ENCODE measurements around the gene TMEM39A. TPM values are rescaled to one million over a fixed set of nuclear protein-coding genes. Genes with fewer than 3 reads are reported as not detected.

TMEM39A gene
- polyA plus RNA-seq, 1 of the 3 experiments (the other 2 are of a cell fraction), result 13.2 TPM

- no peak for TF ChIP-seq USF1 (IDR thresholded peaks at IDR 0.05; ENCODE audit: borderline replicate concordance, low read depth)
- TF ChIP-seq, protein P1, sequence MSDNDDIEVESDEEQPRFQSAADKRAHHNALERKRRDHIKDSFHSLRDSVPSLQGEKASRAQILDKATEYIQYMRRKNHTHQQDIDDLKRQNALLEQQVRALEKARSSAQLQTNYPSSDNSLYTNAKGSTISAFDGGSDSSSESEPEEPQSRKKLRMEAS (IDR thresholded peaks at IDR 0.05; ENCODE audit: low read depth), result no peak
- TF ChIP-seq, protein P2, sequence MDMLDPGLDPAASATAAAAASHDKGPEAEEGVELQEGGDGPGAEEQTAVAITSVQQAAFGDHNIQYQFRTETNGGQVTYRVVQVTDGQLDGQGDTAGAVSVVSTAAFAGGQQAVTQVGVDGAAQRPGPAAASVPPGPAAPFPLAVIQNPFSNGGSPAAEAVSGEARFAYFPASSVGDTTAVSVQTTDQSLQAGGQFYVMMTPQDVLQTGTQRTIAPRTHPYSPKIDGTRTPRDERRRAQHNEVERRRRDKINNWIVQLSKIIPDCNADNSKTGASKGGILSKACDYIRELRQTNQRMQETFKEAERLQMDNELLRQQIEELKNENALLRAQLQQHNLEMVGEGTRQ (IDR thresholded peaks at IDR 0.05; ENCODE audit: borderline replicate concordance, low read depth, low read length), result no peak
These were observed 58.1 kb downstream of the TMEM39A start (continued) for GRCh38 chr3:119405315-119405714.

DNA sequence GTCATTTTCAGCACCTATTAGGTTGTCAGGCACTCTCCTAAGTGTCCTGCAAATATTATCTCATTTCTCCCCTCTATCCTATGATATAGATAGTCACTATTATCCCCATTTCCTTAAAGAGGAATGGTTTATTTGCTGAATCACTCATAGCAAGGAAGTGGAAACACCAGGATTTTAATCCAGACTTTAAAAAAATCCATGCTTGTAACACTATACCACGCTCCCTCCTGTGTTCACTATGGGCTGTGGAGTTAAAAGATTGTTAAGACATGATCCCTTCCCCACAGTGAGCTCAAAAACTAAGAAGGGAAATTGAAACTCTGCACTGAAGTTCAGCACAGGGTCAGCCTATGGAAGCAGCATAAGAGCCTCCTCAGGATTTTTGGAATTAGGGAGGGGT lies 60.2 kb downstream of the TMEM39A start:
- TF ChIP-seq MEF2A (IDR thresholded peaks at IDR 0.05; ENCODE audit: borderline replicate concordance, low read depth), result no peak
- TF ChIP-seq, protein P2 (IDR thresholded peaks at IDR 0.05; ENCODE audit: borderline replicate concordance, low read depth, low read length), result no peak
- no peak for TF ChIP-seq EZH2phosphoT487 (IDR thresholded peaks at IDR 0.05; ENCODE audit: borderline replicate concordance, low read depth)
- TF ChIP-seq JUND (IDR thresholded peaks at IDR 0.05), result no peak
- TF ChIP-seq FOXM1 (IDR thresholded peaks at IDR 0.05; ENCODE audit: low read depth), result no peak
- TF ChIP-seq, protein P3, sequence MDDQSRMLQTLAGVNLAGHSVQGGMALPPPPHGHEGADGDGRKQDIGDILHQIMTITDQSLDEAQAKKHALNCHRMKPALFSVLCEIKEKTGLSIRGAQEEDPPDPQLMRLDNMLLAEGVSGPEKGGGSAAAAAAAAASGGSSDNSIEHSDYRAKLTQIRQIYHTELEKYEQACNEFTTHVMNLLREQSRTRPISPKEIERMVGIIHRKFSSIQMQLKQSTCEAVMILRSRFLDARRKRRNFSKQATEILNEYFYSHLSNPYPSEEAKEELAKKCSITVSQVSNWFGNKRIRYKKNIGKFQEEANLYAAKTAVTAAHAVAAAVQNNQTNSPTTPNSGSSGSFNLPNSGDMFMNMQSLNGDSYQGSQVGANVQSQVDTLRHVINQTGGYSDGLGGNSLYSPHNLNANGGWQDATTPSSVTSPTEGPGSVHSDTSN (IDR thresholded peaks at IDR 0.05), result no peak
- TF ChIP-seq USF1 (IDR thresholded peaks at IDR 0.05; ENCODE audit: borderline replicate concordance, low read depth), result no peak
- no peak for TF ChIP-seq SMC3 (IDR thresholded peaks at IDR 0.05; ENCODE audit: low read depth, low read length)
- no peak for TF ChIP-seq FOSL2 (IDR thresholded peaks at IDR 0.05; ENCODE audit: borderline replicate concordance, low read depth)
- TF ChIP-seq, protein P4, sequence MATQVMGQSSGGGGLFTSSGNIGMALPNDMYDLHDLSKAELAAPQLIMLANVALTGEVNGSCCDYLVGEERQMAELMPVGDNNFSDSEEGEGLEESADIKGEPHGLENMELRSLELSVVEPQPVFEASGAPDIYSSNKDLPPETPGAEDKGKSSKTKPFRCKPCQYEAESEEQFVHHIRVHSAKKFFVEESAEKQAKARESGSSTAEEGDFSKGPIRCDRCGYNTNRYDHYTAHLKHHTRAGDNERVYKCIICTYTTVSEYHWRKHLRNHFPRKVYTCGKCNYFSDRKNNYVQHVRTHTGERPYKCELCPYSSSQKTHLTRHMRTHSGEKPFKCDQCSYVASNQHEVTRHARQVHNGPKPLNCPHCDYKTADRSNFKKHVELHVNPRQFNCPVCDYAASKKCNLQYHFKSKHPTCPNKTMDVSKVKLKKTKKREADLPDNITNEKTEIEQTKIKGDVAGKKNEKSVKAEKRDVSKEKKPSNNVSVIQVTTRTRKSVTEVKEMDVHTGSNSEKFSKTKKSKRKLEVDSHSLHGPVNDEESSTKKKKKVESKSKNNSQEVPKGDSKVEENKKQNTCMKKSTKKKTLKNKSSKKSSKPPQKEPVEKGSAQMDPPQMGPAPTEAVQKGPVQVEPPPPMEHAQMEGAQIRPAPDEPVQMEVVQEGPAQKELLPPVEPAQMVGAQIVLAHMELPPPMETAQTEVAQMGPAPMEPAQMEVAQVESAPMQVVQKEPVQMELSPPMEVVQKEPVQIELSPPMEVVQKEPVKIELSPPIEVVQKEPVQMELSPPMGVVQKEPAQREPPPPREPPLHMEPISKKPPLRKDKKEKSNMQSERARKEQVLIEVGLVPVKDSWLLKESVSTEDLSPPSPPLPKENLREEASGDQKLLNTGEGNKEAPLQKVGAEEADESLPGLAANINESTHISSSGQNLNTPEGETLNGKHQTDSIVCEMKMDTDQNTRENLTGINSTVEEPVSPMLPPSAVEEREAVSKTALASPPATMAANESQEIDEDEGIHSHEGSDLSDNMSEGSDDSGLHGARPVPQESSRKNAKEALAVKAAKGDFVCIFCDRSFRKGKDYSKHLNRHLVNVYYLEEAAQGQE (IDR thresholded peaks at IDR 0.05; ENCODE audit: low read depth, low read length), result no peak
- no peak for TF ChIP-seq MXI1 (IDR thresholded peaks at IDR 0.05; ENCODE audit: low read depth, low read length)
- TF ChIP-seq FOXJ3 (CRISPR knock-in tag; IDR thresholded peaks at IDR 0.05), result no peak
- no peak for TF ChIP-seq RAD21 (IDR thresholded peaks at IDR 0.05; ENCODE audit: low read length)
- no peak for TF ChIP-seq TAF1 (IDR thresholded peaks at IDR 0.05; ENCODE audit: borderline replicate concordance, low read depth, low read length)
- no peak for TF ChIP-seq GATA2 (CRISPR knock-in tag; IDR thresholded peaks at IDR 0.05)
- 92% methylated on average over 1 of the region's 1 CpG for WGBS (ENCODE audit: low lambda C conversion rate)
- Histone ChIP-seq H4K20me1 (ENCODE audit: insufficient read depth) (no peaks in the 10 kb centered on the region), H3K9me3 (no peaks in the 10 kb centered on the region), H3K27me3 (ENCODE audit: insufficient read depth) (no peaks in the 10 kb centered on the region), H3K79me2 (ENCODE audit: insufficient read depth) (no peaks in the 10 kb centered on the region), H3F3A (replicated peaks; ENCODE audit: insufficient read depth) (no peaks in the 10 kb centered on the region), H3K27ac (ENCODE audit: low read depth in 2 of 2, low read length in 1 of 2) (no peak overlapping the region; a peak in 1 of 4 replicates), H3K9me2 (no peaks in the 10 kb centered on the region), H3K4me1 (ENCODE audit: control insufficient read depth in 1 of 2, insufficient read depth in 2 of 2, low read depth in 1 of 2, low read length in 1 of 2) (no peaks in the 10 kb centered on the region), H2AFZ (ENCODE audit: low read depth) (no peak overlapping the region), H3K4me3 (ENCODE audit: low read depth in 2 of 2, low read length in 1 of 2) (no peak overlapping the region), H3K9ac (no peak overlapping the region), H3K36me3 (replicated peaks in 1 of 2; ENCODE audit: control insufficient read depth in 1 of 2, insufficient read depth in 2 of 2, low read length in 1 of 2) (peaks cover 38 to 52% of the 10 kb centered on the region in 2 experiments), H3K4me2 (no peak overlapping the region)
- ChIA-PET POLR2A (no interaction called here), CTCF (no interaction called here)
- no peak for DNase-seq
